NCI-H2081 (cell line): ENCODE results near the gene KCNAB1.
"Not testable (repeated sequence)": the region's sequence is repeated elsewhere in the genome, so short reads cannot be mapped to it uniquely, and the experiment has no call there.

Experiments used
- DNase-seq, 2 experiments: peaks; one replicate each; lab custom pipeline; 2025; lab: John Stamatoyannopoulos, UW

The KCNAB1 gene

DNA sequence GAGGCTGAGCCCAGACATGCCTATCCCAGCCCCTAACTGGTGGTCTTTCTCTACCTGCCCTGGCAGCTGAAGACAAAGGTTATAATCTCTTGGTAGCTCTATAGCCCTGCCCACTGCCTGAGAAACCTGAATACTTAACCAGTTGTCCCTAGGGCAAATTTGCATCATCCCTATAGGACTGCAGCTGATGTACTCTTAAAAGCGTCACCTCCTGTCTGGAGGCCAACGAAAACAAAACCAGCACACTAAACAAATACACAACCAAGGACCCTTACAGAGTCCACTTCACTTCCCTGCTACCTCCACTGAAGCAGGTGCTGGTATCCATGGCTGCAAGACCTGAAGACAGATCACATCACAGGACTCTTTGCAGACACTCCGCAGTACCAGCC is 98.0 kb downstream of the KCNAB1 start:
- DNase-seq = peak; percentile 27 to 57

DNA sequence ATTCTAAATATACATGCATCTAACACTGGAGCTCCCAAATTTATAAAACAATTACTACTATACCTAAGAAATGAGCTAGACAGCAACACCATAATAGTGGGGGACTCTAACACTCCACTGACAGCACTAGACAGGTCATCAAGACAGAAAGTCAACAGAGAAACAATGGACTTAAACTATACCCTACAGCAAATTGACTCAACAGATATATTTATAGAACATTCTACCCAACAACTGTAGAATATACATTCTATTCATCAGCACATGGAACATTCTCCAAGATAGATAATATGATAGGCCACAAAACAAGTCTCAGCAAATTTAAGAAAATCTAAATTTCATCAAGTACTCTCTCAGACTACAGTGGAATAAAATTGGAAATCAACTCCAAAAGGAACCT is 102.0 kb downstream of the KCNAB1 start:
- peak in 1 of 2 experiments; percentile 11 for DNase-seq

DNA sequence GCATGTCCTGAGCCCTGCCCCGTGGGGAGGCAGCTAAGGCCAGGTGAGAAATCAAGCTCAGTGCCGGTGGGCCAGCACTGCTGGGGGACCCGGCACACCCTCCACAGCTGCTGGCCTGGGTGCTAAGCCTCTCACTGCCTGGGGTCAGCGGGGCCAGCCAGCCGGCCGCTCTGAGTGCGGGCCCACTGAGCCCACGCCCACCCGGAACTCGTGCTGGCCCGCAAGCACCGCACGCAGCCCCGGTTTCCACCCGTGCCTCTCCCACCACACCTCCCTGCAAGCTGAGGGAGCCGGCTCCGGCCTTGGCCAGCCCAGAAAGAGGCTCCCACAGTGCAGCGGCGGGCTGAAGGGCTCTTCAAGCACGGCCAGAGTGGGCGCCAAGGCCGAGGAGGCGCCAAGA is 103.7 kb downstream of the KCNAB1 start:
- not testable (repeated sequence) for DNase-seq

DNA sequence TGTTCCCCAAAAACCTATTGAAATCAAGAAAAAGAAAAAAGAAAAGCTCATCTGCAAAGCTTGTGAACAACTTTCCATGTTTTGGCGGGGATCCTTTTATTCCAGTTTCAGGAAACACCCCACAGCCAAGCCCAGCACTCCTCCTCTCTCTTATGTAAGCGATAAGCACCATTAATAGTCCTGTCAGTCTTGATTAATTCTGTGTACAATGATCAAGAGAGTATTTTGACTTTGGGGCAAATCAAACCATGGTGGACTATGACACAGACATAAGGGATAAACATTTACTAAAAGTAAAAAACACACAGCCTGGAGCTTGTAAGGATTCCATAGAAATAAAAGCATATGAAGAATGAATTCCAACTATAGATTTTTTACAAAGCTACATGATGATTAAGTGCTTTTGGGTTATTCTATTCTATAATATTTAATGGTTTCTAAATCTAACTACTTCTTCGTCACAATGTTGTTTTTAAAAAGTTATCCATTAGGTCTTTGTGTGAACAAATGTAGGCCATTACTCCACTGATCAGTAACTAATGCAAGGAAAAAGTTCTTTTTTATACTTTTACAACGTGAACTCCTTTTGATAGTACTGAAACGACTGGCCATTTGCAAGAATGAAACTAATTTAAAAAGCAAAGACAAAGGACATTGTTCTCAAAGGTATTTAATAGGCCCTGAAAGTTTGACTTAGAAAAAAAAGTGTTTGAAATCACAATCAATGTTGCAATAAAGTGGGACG is 106.5 kb downstream of the KCNAB1 start:
- DNase-seq = no peak

DNA sequence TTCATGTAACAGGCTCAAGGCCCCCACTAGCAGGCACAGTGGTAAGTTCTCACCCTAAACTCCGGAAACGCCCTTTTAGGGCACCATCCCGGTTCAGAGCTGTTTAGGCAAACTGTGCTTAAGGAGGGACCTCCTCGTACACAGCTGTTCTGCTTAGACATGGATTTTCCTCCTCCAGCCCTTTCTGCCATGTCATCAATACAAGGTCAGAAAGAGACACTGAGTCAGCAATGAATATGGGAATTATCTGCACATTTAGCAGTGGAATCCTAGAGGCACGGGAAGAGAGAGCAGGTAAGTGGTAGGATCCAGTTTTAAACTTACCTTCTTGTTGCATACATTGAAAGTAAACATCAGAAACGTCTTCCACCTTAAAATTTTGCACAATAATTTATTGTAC is 107.3 kb downstream of the KCNAB1 start:
- no peak for DNase-seq

DNA sequence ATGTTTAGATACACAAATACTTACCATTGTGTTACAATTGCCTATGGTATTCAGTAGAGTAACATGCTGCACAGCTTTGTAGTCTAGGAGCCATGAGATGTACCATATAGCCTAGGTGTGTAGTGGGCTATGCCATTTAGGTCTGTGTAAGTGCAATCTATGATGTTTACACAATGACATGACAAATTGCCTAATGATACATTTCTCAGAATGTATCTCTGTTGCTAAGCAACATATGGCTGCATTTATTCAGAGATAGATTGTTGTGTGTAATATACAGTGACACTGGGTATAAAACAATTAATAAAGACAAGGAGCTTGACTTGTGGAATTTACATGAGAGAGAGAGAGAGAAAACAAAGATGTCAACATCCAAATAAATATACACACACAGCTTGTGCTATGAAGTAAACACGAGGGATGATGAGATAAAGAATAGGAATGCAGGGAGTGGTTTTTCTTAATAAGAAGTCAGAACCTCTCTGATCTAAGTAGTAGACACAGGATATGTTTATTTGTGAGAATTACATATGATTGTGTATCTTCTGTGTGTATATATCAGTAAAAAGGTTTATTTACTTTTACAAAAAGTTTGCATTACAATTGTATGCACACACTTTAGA is 110.0 kb downstream of the KCNAB1 start:
- DNase-seq = peak; percentile 60 to 92

DNA sequence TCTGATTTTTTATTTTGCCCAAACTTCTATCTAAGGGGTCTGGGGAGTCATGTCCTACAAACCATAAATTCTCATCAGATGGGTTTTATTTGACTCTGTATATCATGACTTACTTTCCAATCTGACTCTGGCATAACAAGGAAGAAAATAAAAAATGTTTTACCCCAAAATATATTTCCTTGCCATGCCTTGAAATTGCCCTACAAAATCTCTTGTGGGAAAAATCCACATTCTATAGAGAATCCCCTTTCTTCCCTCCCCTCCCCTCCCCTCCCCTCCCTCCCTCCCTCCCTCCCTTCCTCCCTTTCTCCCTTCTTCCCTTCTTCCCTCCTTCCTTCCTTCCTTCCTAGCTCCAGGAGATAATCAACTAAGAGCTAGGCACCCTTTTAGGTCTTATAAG is 110.8 kb downstream of the KCNAB1 start:
- not testable (repeated sequence) for DNase-seq

DNA sequence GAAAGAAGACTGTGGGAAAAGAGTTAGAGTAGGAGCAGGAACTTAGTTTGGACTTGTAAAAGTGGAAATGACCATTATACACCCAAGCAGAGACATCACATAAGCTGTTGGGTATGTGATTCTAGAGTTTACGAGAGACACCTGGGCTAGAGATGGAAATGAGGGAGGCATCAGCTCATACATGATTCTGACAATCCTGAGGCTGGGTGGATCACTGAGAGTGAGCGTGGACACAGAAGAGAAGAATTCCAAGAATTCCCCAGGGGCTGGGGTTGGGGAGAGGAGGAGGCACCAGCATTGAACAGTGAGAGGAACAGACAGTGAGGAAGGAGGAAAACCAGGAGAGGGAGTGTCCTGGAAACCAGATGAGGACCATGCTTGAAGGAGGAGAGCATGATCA is 113.5 kb downstream of the KCNAB1 start:
- no peak for DNase-seq

DNA sequence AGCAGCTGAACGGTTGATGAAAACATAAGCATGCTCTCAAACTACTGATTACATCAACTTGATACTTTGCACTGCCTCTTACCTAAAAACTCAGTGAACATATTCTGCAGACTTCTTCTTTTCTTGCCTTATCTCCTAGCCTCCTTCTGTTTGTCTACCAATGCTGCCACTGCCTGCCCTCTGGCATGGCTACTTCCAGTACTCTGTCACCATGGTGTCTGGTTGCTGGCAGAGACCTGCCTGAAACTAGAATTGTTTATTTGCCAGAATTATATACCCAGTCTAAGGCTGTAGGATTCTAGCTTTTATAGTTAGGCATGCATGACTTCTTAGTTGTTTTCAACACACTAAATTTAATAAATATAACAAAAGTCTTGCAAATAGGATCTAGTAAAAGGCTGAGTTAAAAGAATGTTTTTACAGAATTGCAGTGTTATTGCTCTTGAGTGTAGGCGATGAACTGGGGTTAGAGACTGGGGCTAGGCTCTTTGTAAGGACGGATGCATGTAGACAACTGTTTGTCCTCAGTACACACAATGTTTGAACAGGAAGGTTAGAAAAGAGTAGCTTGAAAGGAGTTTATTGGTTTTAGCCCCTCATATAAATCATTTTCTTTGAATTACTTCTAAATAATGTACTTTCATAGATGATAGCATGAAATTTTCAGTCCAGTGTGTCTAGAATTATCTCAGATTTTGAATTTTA is 116.3 kb downstream of the KCNAB1 start:
- DNase-seq = peak; percentile 63 to 91

DNA sequence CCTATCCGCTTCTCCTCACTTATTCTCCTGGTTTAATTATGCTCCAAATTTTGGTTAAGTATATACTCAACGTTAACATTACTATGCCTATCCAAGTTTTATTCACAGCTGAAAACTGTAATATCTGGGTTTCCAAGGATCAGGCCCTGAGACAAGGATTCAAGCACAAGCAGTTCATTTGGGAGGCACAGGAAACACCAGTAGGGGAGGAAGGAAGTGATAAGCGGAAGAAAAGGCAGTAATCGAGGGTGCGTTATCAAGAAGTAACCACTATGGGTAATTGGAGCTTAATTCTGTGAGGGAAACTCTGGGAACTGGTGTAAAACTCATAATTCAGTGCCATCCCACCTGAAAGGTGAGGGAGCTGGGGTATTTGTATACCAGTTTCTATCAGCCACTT is 120.3 kb downstream of the KCNAB1 start:
- no peak for DNase-seq

DNA sequence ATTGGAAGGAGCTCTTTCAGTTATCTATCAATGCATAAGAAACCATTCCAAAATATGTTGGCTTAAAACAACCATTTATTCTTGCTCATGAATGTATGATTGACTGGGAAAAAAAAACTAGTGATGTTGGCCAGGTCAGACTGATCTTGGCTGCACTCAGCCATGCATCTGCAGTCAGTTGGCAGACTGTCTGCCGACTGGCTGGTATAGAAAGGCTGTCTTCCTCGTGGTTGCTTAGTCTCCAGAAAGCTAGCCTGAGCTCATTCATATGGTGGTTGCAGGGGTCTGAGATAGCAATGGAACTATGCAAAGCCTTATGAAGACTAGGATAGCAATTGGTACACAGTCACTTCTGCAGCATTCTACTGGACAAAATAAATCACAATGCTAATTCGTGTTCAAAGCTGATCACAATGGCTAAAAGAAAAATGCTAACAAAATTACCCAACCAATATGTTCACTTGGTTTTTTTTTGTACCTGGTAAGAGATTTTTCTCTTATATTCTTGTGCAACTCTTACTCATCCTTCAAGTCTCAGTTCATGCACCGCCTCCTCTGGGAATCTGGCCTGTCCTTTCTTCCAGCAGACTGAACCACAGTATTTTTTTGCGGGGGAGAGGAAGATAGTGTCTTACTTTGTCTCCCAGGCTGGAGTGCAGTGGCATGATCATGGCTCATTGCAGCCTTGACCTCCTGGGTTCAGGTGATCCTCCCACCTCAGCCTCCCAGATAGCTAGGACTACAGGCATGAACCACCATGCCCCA is 126.8 kb downstream of the KCNAB1 start:
- DNase-seq = no peak

DNA sequence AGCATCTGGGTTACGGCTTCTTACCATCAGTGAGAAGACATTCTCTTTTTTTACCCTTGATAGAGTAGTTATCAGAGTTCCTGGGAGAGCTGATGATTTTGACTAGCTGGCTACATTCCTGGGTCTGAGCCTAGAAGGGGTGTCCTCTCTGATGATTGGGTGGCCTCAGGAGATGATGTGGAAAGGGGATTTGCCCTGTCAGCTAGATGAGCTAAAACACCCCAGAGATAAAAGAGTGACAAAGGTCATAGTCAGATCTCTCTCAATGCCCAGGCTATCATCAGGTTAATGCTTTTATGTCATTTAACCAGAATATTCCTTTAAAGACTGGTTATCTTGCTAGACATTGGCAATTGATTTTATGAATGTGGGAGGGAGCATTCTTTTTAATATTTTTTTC is 130.2 kb downstream of the KCNAB1 start:
- no peak for DNase-seq

DNA sequence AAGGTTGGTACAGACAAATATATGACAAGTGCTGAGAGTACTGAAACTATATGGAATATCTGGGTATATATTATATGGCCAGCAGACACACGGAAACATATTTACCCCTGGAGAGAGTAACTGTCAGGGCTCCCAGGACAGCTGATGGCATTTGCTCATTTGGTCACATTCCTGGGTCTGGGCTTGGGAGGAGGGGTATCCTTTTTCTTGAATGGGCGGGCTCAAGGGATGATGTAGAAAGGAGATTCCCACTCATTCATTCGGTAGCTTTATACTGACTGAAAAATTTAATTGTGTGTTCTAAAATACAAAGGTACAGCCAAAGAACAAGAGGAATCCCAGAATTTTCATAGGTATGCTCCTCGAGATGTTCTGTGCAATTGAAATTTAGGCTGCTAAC is 131.0 kb downstream of the KCNAB1 start:
- no peak for DNase-seq

DNA sequence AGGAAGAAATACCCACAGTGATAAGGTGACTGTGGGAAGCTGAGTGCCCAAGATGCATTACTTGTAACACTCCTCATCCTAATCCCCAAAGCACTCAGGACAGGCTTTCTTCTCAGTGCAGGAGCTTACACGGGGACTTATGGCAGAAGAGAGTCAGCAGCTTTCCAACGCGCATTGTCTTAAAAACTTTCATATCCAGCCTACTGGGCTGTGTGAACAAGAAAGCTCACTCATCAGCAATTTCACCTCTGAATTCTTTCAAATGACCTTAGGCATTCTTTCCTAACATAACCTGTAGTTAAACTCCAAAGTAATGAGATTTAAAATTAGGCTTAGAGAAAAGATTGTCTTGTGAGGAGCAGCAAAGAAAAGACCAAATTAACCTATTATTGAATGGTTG is 132.3 kb downstream of the KCNAB1 start:
- DNase-seq = no peak

DNA sequence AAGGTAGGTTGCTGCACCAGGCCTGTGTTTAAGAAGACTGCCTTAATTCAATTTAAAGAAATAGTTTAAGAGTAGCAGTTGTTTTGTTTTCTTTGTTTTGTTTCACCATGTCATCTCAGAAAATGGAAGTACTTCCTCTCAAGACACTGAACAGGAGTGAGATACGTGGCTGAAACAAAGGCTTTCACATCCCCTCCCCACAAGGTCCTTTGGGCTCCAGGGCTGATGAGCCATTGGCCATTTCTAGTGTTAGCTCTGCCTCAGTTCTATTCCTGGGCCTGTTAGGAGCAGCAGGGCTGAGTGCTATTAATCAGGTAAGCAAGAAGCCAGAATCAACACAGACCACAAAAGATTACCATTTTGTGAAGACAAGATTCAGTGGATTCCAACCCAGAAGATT is 132.8 kb downstream of the KCNAB1 start:
- no peak for DNase-seq

DNA sequence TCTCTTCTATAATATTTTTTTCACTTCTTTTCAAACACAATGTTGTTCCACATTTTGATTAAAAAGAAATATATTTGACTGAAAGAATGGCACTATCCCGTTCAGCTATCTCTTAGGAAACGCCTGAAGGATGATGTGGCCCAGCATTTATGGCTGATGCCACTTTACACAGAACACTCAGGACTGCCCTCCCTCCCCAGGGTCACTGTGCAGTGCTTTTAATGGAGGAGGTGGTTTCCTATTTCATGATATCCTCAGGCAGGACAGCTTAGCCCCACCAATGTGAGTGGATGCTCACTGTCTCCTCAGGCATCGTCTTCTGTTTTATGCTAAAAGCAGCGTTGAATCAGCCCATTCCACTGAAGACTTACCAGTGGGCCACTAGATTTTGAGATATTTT is 135.9 kb downstream of the KCNAB1 start:
- no peak for DNase-seq

DNA sequence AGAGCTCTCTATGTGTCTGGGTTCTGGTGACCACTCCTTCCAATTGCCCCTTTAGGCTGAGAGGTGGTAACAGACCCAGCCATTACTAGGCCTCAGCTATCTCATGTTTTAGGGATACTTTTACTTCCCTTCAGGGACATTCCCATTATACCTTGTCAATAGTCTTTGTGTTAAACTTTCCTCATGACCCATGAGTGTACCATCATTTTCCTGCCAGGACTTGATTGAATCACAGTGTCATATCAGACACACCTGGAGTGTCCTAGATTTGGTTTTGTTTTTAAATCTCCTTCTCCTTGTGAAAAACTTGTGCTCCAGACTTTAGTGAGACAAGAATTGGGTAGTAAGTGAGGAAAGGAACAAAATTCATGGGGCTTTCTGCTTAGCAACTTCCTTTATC is 136.6 kb downstream of the KCNAB1 start:
- no peak for DNase-seq

DNA sequence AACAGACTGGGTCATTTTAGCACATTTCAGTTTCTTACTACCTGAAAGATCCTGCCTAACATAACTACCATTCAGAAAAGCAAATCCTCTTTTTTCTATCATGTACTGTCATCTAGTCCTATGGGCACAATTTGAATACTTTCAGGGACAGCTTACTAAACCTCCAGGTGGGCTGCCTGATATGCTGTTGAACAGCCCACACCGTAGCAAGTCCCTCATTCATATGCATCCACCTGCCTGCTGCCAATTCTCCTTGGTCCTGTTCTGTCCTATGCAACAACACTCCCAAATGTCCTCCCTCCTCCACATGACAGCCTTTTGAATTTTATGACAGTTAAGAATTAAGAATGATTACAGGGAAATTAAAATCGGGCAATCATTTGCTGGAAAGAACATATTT is 137.9 kb downstream of the KCNAB1 start:
- DNase-seq = no peak

DNA sequence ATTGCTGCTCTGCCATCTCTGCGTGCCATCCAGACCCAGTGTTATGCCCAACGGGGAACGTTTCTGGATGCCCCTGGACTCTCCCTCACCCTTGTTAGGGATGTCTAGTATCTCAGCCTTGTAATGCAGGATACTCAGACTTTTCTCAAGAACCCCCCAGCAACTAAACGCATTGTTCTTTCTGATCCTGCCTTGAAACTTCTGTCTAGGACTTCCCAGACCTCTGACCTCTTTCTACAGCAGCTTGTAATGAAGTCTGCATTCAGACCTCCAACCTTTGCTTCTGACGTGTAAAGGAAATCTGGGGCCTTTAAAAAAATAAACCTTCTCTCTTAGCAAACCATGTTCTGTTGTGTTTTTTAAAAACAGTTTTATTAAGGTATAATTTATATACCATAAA is 139.5 kb downstream of the KCNAB1 start:
- DNase-seq = no peak

DNA sequence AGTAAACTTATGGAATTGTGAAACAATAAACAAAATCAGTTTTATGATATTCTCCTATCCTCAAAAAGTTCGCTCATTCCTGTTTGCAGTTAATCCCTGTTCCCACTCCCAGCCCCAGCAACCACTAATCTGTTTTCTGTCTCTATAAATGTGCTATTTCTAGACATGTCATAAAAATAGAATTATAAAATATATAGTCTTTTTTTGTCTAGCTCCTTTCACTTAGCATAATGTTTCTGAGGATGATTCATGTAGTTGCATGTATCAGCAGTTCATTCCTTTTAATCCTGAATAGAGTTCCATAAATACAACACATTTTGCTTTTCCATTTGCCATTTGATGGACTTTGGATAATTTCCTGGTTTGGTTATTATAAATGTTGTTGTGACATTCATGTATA is 140.0 kb downstream of the KCNAB1 start:
- no peak for DNase-seq

DNA sequence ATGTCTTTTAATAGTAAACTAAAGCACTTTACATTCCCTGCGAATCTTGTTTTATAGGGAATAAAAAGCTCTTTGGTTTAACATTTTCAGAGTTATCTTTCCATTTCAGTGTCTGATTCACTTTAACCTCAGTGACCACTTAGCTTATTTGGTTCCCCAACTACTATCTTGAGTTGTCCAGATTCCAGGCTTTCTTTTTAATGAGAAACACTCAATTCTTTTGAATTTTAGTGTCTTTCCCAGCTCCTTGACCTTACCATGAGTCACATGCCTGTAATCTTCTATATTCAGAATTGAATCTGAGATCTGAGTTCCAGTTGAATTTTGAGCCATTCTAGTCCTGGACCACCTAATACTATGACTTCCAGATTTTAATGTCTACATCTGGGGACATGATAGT is 144.4 kb downstream of the KCNAB1 start:
- DNase-seq = no peak

DNA sequence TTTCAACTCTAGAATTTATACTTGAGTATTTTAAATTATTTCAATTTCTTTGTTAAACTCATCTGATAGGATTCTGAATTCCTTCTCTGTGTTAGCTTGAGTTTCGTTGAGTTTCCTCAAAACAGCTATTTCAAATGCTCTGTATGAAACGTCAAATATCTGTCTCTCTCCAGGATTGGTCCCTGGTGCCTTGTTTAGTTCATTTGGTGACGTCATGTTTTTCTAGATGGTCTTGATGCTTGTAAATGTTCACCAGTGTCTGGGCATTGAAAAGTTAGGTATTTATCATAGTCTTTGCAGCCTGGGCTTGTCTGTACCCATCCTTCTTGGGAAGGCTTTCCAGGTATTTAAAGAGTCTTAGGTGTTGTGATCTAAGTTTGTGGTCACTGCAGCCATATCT is 151.1 kb downstream of the KCNAB1 start:
- no peak for DNase-seq
